GM19467 (cell line): ENCODE measurements around the gene ZNF536.
"Not testable (repeated sequence)": the region's sequence is repeated elsewhere in the genome, so short reads cannot be mapped to it uniquely, and the experiment has no call there.

Source experiments
- ATAC-seq: cut with Tn5 transposase; IDR thresholded peaks from one replicate; pipeline ENCODE4 v1.9.1; 2021; ENCODE audit warnings: mild to moderate bottlenecking, moderate library complexity; ENCODE audit not compliant: unreplicated experiment

The ZNF536 gene

DNA sequence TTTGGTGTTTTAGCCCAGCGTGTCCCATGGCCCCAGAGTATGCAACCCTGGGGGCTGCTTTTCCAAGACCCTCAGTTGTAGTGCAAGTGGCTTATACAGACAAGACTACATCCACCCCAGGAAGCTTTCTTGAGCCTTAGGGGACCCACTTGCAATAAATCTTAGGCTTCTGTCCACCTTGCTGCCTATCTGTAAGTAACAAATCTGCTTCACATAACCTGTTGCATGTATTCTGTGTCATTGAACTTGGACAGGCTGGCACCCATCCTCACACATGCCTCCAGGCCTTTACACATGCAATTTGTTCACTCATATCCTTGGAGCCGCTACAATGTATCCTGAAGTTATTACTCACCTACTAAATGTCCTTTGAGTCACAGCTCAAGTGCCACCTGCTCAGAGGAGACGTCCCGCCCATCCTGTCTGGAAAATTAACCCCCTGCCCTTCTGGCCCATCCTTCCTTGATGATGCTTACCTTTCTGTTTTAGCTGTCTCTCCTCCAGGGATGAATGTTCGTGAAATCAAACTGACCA lies 101.2 kb downstream of the ZNF536 start:
- no peak for ATAC-seq

- ATAC-seq, result no peak
These were observed 104.8 kb downstream of the ZNF536 start for GRCh38 chr19:30476997-30477396.

DNA sequence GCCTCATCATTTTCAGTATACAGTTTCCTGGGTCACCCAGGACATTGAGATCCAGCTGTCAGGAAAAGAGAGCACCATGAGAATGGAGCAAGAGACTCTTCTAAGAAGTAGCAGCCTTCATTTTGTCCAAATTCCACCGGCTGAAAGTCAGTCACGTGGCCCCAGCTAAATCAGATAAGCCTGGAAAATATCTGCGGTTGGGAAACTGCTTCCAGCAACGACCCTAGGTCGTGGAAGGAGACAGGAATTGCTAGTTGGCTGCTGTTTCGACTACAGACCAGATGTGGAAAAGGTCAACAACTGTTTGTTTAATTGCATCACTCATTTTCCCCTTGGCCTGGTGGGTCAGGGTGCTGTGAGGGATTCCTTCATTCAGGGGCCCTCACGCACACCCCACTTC lies 107.0 kb downstream of the ZNF536 start:
- no peak for ATAC-seq

DNA sequence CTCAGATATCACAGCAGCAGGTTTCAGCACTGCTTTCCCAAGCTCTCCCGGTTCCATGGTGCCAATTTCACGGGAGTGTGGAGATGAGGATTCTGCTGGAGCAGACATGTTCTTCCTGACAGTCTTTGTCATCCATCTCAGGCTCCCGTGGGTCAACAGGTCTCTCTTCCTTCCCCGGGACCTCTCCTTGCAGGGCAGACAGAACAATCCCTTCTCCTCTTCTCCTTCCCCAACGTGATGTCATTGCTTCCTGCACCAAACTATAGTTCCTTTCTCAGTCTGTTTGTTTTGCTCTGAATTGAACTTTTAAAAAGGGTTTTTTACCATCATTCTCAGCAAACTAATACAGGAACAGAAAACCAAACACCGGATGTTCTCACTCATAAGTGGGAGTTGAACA lies 107.9 kb downstream of the ZNF536 start:
- no peak for ATAC-seq

DNA sequence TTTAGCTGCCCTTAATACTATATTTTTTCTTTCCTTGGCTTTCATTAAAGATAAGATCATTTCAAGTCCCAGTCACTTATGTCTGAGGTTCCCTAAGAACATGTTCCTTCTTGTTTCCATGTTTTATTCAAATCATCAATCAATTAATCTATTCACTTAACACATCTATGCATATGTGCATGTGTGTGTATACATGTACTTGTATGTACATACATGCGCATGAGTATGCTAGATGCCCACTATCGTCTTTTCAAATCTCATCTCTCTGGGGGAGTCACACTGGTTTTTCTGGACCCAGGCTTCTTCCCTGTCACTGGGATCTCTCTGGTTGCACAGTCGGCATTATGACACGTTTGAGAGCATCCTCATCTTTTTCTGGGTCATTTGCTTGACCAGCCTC lies 108.9 kb downstream of the ZNF536 start:
- no peak for ATAC-seq

DNA sequence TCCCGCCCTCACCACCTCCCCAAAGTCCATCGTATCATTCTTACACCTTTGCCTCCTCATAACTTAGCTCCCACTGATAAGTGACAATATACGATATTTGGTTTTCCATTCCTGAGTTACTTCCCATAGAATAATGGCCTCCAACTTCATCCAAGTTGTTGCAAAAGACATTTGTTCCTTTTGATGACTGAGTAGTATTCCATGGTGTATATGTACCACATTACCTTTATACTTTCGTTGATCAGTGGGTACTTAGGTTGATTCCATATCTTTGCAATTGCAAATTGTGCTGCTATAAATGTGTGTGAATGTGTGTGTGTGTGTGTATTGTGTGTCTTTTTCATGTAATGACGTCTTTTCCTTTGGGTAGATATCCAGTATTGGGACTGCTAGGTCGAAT lies 109.6 kb downstream of the ZNF536 start:
- ATAC-seq, result no peak

DNA sequence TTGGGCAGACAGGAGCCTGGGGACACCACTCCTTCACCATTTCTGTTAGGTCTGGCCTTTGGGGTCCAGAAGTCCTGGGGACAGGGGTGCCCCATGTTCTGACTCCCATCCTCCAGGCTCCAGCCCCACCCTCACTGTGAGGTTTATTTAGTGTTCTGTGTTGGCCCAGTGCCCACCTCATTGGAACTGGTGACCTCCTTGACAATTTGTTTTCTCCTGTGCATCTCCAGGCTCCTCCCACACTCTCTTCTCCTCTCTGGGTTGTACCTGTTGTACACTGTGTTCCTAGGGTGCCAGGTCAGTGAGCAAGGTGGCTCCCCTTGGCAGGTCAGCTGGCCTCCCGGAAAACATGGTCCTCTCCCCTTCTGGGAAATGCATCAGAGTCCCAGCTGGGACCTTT lies 110.8 kb downstream of the ZNF536 start:
- ATAC-seq, result no peak

DNA sequence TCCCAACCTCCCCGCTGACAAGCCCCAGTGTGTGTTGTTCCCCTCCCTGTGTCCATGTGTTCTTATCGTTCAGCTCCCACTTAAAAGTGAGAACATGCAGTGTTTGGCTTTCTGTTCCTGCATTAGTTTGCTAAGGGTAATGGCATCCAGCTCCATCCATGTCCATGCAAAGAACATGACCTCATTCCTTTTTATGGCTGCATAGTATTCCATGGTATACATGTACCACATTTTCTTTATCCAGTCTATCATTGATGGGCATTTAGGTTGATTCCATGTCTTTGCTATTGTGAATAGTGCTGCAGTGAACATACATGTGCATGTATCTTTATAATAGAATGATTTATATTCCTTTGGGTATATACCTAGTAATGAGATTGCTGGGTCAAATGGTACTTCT lies 114.1 kb downstream of the ZNF536 start:
- not testable (repeated sequence) for ATAC-seq

GRCh38 chr19:30487178-30487577 lies 115.0 kb downstream of the ZNF536 start:
- ATAC-seq, result no peak

DNA sequence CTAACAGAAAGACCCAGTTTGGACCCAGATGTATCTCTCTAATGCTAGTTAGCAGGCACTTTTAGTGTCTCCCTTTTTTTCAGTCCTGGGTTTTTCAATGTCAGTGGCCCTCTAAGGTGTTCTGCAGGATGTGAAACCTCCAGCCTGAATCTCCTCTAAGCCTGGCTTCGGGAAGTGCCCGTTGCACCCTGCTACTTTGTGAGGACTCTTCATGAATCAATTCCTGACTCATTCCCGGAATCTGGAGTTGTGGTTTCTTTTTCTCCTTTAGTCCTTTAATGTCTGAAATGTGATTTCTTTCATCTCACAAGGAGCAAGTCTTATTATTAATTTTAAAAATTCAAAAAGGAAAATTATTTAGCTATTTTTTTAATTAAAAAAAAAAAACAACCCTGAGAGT lies 116.0 kb downstream of the ZNF536 start:
- ATAC-seq, result no peak

DNA sequence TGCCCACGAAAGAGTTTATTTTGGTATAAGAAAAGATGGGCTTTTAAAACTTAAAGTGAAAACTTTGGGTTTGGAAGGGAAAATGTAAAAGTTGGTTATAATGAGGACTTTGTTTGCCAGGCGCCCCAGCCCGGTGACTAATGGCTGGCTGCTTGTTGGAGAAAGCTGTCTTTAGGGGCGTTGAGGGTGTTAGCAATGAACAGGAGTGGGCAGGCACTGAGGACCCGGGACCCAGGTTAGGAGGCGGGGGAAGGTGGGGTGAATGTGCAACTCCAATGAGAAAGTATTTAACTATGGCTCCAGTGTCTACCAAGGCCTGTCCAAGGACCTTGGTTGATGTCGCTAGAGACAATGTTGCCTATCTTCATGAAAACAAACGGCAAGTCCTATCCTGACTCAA lies 118.6 kb downstream of the ZNF536 start:
- no peak for ATAC-seq

GRCh38 chr19:30492586-30493270 lies 120.5 kb downstream of the ZNF536 start:
- ATAC-seq, result no peak

GRCh38 chr19:30497034-30497433 lies 124.8 kb downstream of the ZNF536 start:
- no peak for ATAC-seq

- ATAC-seq, result not testable (repeated sequence)
These were observed 125.9 kb downstream of the ZNF536 start for GRCh38 chr19:30498085-30498484.

GRCh38 chr19:30498707-30499106 lies 126.5 kb downstream of the ZNF536 start:
- no peak for ATAC-seq

DNA sequence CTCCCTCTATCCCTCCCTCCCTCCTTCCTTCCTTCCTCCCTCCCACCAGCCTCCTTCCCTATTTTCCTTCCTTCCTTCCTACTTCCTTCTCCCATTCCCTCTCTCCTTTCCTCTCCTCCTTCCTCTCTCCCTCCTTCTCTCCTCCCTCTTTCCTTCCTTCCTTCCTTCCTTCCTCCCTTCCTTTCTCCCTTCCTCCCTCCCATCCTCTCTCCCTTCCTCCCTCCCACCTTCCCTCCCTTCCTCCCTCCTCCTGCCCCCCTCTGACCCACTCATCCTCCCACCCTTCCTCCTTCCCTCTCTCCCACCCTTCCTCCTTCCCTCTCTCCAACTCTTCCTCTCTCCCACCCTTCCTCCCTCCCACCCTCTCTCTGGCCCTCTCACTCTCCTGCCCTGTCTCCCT lies 132.1 kb downstream of the ZNF536 start:
- no peak for ATAC-seq

DNA sequence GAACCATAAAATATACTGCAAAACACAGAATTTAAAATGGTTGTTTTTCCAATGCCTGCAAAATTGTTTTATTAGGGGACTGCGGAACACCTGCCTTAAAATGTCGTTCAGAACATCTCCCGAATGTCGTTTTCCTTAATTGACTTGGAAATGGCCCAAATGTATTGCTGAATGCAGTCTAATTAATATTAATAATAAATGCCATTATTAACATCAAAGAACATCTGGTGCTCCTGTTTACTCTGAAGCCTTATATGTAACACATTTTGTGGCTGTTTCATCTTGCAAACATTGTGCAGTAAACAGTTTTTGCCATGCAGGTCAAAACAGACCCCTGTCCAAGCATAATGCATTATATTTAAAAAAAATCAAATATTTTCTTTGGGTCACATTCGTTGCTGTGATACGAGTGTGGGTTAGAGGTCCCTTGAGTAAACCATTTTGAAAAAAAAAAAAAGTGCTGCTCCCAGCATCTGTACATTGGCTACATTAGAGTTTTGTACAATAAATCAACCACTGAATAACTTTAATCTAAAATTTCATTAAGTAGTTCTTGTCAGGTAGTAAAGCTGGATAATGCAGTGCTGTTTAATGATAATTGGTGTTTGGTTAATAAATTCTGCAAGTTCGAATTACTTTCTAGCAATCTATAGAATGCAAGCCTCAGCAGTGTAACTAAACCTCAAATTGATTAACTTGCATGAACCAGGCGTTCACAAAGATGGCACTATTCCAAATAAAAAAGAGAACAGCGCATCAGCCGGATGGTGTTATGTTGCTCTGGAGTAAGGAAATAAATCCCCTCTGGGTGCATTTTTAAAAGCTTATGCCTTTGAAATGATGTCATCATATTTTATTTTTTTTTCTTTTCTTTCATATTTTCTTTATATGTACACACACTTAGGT lies 140.2 kb downstream of the ZNF536 start:
- ATAC-seq, result no peak

DNA sequence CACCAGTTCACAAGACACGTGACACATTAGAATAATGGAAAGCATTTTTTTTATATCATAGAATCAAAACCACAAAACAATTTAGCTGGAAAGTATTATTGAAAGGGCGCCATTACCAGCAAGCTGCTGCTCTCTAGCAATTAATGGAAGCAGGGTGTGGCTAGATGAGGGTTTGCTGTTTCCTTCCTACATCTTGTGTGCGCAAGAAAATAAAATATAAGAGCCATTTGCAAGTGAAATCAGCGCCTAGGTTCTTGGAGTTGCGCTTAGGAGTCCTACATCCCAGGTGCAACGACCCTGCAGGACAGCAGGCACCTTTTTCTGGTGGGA lies 140.9 kb downstream of the ZNF536 start:
- no peak for ATAC-seq

DNA sequence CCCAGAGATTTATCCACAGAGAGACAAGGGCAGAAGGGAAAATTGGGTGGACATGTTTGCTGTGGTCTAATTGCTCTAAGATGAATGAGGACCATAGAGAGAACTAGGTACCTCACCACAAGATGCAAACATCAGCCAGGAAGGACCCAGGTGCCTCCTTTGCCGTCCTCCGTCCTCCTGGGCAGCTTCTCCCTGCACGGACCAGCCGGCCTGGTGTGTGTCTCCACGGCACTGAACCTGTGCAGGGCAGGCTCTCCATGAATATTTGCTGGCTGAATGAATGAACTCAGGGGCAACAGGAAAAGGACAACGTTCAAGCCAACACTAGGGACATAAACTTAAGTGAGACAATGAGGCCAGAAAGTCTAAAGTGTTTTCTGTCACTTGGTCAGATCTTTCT lies 143.9 kb downstream of the ZNF536 start:
- ATAC-seq, result no peak

DNA sequence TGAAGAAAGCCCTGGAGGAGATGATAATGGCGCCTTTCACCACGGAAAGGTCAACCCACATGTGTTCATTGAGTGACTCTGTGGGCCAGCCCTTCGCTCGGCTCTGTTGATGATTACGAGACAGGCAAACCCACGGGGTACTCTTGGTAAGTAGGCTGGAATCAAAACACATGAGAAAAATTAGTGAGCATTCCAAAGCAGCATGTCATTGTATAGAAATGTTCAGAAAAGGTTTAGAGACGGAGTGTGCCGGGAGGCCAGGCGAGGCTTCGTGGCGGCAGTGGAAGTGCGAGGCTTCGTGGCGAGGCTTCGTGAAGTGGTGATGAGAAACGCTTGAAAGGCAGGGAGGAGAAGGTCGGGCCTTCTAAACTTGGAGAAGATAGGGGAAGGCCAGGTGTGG lies 144.3 kb downstream of the ZNF536 start:
- no peak for ATAC-seq

DNA sequence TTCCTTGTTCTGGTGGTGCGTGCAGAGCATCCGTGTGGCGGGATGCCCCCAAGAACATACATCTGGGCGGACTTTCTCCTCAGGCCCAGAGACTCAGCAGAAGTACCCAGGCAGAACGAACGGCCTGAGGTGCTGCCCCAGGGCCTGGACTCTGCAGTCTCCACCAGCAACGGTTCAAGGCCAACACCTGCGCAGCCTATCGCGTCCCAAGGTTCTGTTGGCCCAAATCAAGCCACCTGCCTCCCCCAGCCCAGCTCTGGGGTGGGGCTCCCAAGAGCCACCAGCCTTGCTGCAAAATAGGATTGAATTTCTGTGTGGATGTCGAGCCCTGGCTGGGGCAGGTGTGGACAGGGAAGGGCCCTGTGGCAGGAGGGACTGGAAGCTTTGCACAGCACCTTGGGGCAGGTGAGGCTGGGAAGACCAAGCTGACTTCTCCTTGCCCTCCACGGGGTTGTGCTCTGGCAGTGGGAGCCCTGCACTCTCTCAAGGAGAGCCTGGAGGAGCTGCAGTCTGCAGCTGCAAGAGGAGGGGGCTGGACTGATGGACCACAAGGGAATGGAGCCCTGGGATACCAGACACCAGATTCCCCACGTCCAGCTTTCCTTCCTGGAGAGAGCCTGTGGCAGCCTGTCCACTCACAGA lies 146.9 kb downstream of the ZNF536 start:
- no peak for ATAC-seq
